Measurements from ENCODE around the gene GJA3. TPM values are rescaled to one million over a fixed set of nuclear protein-coding genes. Genes with fewer than 3 reads are reported as not detected.

GJA3 gene
- total and polyA plus RNA-seq, 4 donors = 0.02 to 0.05 TPM; not detected in 2

DNA sequence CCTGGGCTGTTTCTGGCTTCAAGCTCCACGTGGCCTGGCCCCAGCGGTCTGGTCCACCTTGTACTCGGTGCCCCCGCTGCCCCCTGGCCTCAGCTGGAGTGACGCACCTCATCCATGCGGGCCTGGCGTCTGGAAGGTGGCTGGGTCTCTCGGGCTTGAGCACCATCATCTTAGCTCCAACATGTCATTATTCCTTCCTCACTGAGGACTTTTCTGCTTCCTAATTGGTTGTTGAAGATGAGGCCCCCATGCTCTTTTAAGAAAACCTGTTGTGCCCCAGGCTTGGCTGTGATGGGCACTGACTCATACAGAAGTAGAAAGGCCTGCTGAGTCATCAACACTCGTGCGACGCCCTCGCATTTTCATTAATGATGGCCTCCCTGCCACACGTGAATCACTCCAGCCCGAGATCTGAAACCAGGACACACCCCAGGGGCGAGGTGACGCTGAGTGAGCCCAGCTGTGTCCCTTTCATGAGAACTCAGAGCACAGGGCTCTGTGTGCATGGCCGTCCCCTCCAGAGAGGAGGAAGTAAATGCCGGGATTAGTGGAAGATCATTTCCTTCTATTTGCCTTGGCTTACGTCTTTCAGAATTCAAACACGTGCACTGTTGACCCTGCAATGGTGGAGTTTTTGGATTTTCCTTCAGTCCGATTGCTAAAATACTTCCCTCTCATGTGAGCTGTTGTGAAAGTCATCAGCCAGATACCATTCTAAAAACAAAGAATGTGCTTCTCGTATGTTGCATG, 14.0 kb upstream of the GJA3 start:
- Histone ChIP-seq H3K36me3 (ENCODE audit: control insufficient read depth in 4 of 4, insufficient read depth in 3 of 4, low read depth in 1 of 4, low read length in 3 of 4) (no peaks in the 10 kb centered on the region), H3K27me3 (ENCODE audit: control insufficient read depth in 4 of 4, insufficient read depth in 4 of 4, low read length in 3 of 4) (no peaks in the 10 kb centered on the region), H3K4me3 (ENCODE audit: low read depth in 1 of 3, low read length in 3 of 3) (no peak overlapping the region), H3K9me3 (ENCODE audit: control insufficient read depth in 4 of 4, low read length in 3 of 4) (no peaks in the 10 kb centered on the region), H3K4me1 (ENCODE audit: control insufficient read depth in 4 of 4, insufficient read depth in 4 of 4, low read length in 3 of 4) (peaks cover 0 to 9% (median 0%) of the 10 kb centered on the region in 4 donors), H3K27ac (ENCODE audit: low read depth in 1 of 2, low read length in 2 of 2) (no peak overlapping the region), H3K9ac (ENCODE audit: low read depth in 1 of 2, low read length in 2 of 2) (no peak overlapping the region)
- TF ChIP-seq HNF4G (IDR thresholded peaks at IDR 0.05) (no peak), FOXA1 (IDR thresholded peaks at IDR 0.05) (no peak), JUND (IDR thresholded peaks at IDR 0.05) (no peak), RAD21 (IDR thresholded peaks at IDR 0.05) (no peak), YY1 (IDR thresholded peaks at IDR 0.05) (no peak), TAF1 (conservative IDR thresholded peaks at IDR 0.05) (no peak), EGR1 (IDR thresholded peaks at IDR 0.05; ENCODE audit: low read depth in 2 of 2) (no peak), FOXA2 (IDR thresholded peaks at IDR 0.05) (no peak), GABPA (IDR thresholded peaks at IDR 0.05 in 1 of 2, conservative IDR thresholded peaks at IDR 0.05 in 1 of 2) (no peak), SP1 (IDR thresholded peaks at IDR 0.05) (no peak), NR2F2 (IDR thresholded peaks at IDR 0.05) (no peak), RXRA (IDR thresholded peaks at IDR 0.05) (no peak), HNF4A (conservative IDR thresholded peaks at IDR 0.05) (no peak)
- TF ChIP-seq, protein P1, sequence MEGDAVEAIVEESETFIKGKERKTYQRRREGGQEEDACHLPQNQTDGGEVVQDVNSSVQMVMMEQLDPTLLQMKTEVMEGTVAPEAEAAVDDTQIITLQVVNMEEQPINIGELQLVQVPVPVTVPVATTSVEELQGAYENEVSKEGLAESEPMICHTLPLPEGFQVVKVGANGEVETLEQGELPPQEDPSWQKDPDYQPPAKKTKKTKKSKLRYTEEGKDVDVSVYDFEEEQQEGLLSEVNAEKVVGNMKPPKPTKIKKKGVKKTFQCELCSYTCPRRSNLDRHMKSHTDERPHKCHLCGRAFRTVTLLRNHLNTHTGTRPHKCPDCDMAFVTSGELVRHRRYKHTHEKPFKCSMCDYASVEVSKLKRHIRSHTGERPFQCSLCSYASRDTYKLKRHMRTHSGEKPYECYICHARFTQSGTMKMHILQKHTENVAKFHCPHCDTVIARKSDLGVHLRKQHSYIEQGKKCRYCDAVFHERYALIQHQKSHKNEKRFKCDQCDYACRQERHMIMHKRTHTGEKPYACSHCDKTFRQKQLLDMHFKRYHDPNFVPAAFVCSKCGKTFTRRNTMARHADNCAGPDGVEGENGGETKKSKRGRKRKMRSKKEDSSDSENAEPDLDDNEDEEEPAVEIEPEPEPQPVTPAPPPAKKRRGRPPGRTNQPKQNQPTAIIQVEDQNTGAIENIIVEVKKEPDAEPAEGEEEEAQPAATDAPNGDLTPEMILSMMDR (IDR thresholded peaks at IDR 0.05; ENCODE audit: low read depth, low read length, missing input control) = no peak
- TF ChIP-seq, protein P2, sequence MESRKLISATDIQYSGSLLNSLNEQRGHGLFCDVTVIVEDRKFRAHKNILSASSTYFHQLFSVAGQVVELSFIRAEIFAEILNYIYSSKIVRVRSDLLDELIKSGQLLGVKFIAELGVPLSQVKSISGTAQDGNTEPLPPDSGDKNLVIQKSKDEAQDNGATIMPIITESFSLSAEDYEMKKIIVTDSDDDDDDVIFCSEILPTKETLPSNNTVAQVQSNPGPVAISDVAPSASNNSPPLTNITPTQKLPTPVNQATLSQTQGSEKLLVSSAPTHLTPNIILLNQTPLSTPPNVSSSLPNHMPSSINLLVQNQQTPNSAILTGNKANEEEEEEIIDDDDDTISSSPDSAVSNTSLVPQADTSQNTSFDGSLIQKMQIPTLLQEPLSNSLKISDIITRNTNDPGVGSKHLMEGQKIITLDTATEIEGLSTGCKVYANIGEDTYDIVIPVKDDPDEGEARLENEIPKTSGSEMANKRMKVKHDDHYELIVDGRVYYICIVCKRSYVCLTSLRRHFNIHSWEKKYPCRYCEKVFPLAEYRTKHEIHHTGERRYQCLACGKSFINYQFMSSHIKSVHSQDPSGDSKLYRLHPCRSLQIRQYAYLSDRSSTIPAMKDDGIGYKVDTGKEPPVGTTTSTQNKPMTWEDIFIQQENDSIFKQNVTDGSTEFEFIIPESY (IDR thresholded peaks at IDR 0.05) = no peak
- TF ChIP-seq, protein P3, sequence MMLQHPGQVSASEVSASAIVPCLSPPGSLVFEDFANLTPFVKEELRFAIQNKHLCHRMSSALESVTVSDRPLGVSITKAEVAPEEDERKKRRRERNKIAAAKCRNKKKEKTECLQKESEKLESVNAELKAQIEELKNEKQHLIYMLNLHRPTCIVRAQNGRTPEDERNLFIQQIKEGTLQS (IDR thresholded peaks at IDR 0.05) = no peak
- TF ChIP-seq, protein P4, sequence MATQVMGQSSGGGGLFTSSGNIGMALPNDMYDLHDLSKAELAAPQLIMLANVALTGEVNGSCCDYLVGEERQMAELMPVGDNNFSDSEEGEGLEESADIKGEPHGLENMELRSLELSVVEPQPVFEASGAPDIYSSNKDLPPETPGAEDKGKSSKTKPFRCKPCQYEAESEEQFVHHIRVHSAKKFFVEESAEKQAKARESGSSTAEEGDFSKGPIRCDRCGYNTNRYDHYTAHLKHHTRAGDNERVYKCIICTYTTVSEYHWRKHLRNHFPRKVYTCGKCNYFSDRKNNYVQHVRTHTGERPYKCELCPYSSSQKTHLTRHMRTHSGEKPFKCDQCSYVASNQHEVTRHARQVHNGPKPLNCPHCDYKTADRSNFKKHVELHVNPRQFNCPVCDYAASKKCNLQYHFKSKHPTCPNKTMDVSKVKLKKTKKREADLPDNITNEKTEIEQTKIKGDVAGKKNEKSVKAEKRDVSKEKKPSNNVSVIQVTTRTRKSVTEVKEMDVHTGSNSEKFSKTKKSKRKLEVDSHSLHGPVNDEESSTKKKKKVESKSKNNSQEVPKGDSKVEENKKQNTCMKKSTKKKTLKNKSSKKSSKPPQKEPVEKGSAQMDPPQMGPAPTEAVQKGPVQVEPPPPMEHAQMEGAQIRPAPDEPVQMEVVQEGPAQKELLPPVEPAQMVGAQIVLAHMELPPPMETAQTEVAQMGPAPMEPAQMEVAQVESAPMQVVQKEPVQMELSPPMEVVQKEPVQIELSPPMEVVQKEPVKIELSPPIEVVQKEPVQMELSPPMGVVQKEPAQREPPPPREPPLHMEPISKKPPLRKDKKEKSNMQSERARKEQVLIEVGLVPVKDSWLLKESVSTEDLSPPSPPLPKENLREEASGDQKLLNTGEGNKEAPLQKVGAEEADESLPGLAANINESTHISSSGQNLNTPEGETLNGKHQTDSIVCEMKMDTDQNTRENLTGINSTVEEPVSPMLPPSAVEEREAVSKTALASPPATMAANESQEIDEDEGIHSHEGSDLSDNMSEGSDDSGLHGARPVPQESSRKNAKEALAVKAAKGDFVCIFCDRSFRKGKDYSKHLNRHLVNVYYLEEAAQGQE (IDR thresholded peaks at IDR 0.05) = no peak
- TF ChIP-seq, protein P5, sequence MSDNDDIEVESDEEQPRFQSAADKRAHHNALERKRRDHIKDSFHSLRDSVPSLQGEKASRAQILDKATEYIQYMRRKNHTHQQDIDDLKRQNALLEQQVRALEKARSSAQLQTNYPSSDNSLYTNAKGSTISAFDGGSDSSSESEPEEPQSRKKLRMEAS (IDR thresholded peaks at IDR 0.05) = no peak
- no peak for DNase-seq (ENCODE audit: low spot score)
- 65% methylated on average over 22 of the region's 22 CpGs for WGBS
